NCI-H82 treated with DMSO at 0.1 percent for 48 hours (cell line): ENCODE results near the gene KDM7A.

Experiments
- DNase-seq: peaks from one replicate; lab custom pipeline; 2025; ENCODE audit not compliant: unreplicated experiment; lab: John Stamatoyannopoulos, UW

Gene KDM7A, protein sequence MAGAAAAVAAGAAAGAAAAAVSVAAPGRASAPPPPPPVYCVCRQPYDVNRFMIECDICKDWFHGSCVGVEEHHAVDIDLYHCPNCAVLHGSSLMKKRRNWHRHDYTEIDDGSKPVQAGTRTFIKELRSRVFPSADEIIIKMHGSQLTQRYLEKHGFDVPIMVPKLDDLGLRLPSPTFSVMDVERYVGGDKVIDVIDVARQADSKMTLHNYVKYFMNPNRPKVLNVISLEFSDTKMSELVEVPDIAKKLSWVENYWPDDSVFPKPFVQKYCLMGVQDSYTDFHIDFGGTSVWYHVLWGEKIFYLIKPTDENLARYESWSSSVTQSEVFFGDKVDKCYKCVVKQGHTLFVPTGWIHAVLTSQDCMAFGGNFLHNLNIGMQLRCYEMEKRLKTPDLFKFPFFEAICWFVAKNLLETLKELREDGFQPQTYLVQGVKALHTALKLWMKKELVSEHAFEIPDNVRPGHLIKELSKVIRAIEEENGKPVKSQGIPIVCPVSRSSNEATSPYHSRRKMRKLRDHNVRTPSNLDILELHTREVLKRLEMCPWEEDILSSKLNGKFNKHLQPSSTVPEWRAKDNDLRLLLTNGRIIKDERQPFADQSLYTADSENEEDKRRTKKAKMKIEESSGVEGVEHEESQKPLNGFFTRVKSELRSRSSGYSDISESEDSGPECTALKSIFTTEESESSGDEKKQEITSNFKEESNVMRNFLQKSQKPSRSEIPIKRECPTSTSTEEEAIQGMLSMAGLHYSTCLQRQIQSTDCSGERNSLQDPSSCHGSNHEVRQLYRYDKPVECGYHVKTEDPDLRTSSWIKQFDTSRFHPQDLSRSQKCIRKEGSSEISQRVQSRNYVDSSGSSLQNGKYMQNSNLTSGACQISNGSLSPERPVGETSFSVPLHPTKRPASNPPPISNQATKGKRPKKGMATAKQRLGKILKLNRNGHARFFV

DNA sequence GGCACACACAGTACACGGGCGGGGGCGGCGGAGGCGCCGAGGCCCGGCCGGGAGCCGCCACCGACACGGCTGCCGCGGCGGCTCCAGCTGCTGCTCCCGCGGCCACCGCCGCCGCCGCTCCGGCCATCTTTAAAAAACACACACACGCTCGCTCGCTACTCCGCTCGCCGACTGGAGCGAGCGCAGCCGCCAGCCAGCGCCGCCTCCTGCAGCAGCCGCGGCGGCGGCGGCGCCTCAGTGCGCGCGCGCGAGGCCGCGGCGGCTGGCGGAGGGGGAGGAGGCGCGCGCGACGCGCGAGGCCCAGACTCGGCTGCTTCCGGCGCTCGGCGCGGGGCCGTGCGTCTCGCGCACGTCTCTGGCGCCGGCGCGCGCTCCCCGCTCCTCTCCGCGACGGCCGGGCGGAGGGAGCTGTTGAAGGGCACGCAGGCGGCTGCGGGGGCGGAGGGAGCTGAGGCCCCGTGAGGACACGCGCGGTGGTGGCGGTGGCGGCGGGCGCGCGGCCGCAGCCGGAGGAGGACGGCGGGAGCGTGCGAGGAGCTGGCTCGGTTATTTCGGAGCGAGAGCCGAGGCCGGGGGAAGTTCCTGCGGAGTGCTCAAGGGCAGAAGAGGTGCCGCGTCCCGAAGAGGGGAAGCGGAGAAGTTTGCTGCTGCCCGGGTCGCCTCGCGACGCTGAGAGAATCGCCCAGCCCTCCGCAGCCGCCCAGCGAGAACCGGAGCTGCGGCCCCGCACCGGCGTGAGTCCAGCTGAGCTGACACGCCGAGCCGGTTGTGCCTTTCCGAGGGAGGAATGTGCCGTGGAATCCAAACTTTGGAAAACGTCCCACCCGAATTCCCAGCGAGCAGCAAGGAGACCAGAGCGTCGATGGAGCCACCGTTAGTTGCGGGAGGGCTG is at the start of gene KDM7A:
Gene KDM7A (minus strand): TSS at position 173 of the 892 bp plus-strand sequence. CDS start 46 bp downstream, at position 127.
- peak; percentile 46 for DNase-seq

DNA sequence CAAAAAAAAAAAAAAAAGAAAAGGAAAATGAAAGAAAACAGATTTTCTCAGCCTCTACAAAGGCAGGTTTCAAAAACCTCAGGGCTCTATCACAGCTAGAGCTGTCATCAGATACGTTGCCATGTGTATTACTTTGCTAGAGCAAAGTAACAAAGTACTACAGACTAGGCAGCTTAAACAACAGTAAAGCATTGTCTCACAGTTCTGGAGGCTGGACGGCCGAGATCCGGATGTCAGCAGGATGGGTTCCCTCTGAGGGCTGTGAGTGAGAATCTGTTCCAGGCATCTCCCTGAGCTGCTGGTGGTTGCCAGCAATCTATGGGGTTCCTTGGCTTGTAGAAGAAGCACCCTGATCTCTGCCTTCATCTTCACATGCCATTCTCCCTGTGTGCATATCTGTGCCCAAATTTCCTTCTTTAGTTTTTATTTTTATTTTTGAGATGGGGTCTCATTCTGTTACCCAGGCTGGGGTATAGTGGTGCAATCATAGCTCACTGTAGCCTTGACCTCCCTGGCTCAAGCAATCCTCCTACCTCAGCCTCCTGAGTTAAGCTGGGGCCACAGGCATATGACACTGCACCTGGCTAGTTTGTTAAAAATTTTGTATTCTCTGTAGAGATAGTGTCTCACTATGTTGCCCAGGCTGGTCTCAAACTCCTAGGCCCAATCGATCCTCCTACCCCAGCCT is 48.9 kb upstream of the KDM7A start:
- no peak for DNase-seq

GRCh38 chr7:140223515-140224221 is 46.9 kb upstream of the KDM7A start:
- DNase-seq, result no peak

- DNase-seq, result no peak
Observed at GRCh38 chr7:140222814-140223213, 46.0 kb upstream of the KDM7A start.

DNA sequence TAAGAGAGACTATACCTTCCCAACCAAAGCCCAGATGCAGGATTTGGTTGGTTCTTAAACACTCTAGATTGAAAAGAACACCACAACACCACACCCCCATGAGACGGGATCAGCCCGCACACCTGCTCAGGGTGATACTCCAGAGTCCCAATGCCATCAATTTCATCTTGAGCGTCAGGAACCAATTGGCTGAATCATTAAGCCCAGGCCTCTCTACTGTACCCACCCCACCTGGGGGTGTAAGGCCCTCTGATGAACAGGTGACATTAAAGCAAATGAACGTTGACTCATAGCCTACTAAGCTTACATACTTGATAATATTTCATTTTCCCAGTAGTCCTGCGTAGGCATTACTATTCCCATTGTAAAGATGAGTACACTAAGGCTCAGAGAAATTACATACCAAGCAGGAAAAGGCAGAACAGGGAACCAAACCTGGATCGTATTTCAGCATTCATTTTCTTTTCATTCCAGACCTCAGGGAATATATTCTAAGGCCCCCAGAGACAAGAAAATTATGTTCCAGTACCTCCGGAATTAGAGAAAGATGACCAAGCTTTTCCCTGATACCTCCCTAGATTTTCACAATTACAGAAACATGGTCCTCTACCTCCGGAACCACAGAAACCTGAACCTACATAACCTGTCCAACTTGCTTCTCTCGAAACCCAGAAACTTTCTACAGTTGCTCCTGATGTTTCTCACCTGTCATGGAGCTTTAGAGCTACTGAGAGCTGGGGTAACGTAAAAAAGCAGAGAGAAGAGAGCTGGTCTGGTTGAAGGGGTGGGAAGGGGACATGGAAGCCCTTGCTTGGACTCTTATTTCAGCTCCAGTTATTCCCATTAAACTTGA is 43.1 kb upstream of the KDM7A start:
- no peak for DNase-seq

- no peak for DNase-seq
Observed at GRCh38 chr7:140218656-140219055, 41.9 kb upstream of the KDM7A start.

DNA sequence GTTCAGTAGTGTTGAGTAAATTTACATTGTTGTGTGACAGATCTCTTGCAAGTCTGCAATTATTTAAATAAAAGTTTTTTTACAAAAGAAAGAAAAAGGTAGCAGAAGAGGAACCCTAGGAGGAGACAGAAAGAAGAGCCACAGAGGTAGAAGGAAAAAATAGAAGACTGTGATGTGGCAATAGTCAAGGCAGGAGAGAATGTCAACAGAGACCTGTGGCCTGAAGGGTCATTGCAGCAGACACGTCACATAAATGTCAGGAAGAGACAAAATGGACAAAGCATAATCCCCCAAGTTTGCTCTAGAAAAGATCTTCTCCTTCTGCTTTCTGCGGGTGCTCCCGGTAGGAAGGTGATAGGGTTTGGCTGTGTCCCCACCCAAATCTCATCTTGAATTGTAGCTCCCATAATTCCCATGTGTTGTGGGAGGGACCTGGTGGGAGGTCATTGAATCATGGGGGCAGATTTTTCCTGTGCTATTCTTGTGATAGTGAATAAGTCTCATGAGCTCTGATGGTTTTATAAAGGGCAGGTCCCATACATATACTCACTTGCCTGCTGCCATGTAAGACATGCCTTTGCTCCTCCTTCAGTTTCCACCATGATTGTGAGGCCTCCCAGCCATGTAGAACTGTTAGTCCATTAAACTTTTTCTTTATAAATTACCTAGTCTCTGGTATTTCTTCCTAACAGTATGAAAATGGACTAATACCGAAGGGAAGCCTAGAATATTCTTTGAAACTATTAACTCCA is 41.1 kb upstream of the KDM7A start:
- no peak for DNase-seq

DNA sequence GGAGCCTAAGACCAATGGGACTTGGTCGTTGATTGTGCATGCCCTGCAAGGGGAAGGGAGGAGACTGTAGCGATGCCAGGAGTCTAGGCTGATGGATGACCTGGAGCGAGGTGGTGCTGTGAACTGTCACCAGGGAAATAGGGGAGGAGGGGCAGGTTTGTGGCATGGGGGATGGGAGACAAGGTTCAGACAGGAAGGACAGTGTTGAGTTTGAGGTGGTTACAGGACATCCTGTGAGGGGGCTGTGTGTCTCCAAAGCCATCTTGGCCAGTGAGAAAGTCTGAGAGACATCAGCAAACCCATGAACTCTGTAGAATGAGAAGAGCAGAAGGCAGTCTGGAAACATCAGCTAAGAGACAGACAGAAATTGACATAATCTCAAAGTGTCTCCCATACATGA is 38.5 kb upstream of the KDM7A start:
- no peak for DNase-seq

DNA sequence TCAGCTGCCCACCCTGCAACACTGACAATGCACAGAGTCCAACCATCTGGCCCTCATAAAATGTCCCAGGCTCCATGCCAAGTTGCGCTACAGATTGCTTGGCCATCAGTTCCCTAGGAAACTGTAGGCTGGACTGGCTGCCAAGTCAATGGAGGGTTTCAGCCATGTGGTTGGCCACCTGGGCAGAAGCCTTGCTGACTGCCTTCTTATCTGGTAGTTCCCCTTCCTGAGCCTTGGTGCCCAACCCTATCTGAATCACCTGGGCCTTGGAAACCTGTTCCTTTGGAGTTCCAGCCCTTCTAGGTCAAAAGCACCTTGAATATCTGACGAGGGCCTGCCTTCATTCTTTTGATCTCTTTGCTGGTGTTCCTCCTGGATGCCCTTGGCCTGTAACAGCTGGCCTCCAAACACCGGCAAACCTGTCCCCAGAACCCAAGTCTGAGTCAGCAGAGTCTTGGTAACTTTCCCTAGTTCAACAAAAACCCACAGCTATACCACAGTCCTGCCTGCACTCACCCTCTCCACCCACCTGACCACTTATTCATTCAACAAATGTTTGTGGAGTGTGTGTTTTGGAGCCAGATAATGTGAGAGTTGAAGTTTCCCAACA is 37.4 kb upstream of the KDM7A start:
- DNase-seq, result no peak

GRCh38 chr7:140213684-140214074 is 36.9 kb upstream of the KDM7A start:
- no peak for DNase-seq

- no peak for DNase-seq
Observed at GRCh38 chr7:140212100-140212881, 35.5 kb upstream of the KDM7A start.

- DNase-seq, result no peak
Observed at GRCh38 chr7:140211698-140212097, 34.9 kb upstream of the KDM7A start.

GRCh38 chr7:140209866-140210609 is 33.3 kb upstream of the KDM7A start:
- DNase-seq, result no peak

DNA sequence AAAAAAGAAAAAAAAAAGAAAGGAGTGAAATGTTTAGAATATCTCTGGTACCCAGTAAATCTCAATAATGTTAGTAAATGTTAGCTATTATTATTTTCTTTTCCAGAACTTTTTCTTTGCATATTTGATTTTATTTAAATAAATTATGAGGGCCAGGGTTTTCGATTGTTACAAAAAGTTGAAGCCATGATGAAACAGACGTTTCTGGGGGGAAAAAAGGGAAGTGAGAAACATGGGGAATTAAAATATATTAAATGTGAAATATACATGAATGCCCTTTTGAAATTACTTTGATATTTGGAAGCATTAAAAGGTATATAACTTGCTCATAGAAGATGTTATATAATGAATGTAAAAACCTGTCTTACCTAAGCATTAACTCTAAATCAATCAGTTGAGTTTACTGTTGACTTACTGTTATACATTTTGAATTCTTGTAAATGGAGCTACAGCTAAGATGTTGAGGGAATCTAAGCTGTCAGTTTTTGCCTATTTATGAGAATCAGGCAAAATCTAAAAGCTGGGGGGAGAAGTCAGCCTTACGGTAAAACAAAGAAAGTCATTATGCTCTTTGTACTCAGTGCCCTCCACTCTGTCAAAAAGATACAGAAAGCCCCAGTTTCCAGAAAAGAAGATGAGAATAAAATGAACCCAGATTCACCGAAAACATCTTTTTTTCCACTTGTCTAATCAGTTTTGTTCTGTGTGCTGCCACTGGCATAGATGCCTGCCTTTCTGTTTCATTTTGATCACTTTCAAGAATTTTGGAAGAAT is 30.0 kb upstream of the KDM7A start:
- DNase-seq, result no peak

DNA sequence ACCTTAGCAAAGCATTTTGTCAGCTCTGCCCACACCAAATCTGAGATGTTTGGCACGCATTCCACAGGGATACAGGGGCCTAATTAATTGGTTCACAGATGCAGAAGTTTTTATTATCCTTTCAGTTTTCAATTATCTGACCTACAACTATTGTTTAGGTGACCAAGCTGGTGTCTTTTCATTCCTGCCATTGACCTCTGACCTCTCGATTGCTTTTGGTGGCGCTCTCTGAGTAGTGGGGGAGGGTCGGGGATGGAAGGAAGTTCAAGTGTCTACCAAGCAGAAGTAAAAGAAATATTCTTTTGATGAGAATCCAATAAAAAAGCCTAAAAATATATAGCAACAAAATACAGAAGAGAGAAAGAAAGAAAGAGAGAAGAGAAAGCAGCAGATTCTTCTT is 28.8 kb upstream of the KDM7A start:
- no peak for DNase-seq
